Liver (tissue), 9 donors: ENCODE results near the gene SP100. TPM values are rescaled to one million over a fixed set of nuclear protein-coding genes. Genes with fewer than 3 reads are reported as not detected.
"Not testable (repeated sequence)": the region's sequence is repeated elsewhere in the genome, so short reads cannot be mapped to it uniquely, and the experiment has no call there.

Source experiments
- DNase-seq: peaks from one replicate; pipeline ENCODE4 v3.0.0-alpha.2; 2017; ENCODE audit warnings: low spot score
- H3K27ac ChIP-seq, 2 donors: one replicate each; pipeline ENCODE4 v1.7.0; 2013; ENCODE audit warnings: inconsistent platforms in 2 of 2, low read length in 2 of 2, control low read depth in 1 of 2, low read depth in 1 of 2, mild to moderate bottlenecking in 1 of 2
- H3K27me3 ChIP-seq, 4 donors: one replicate each; pipeline versions ENCODE4 v1.6.1 to v1.7.0; 2013; ENCODE audit warnings: low read length in 3 of 4, inconsistent platforms in 1 of 4, mild to moderate bottlenecking in 1 of 4, moderate library complexity in 1 of 4; ENCODE audit not compliant: control insufficient read depth in 4 of 4, insufficient read depth in 4 of 4
- H3K36me3 ChIP-seq, 4 donors: one replicate each; pipeline versions ENCODE4 v1.6.1 to v1.7.0; 2013; ENCODE audit warnings: low read length in 3 of 4, mild to moderate bottlenecking in 3 of 4, low read depth in 1 of 4, moderate library complexity in 1 of 4; ENCODE audit not compliant: control insufficient read depth in 4 of 4, insufficient read depth in 3 of 4
- H3K4me1 ChIP-seq, 4 donors: one replicate each; pipeline versions ENCODE4 v1.6.1 to v1.7.0; 2013; ENCODE audit warnings: low read length in 3 of 4, mild to moderate bottlenecking in 3 of 4, moderate library complexity in 1 of 4; ENCODE audit not compliant: control insufficient read depth in 4 of 4, insufficient read depth in 4 of 4
- H3K4me3 ChIP-seq, 3 donors: one replicate each; pipeline versions ENCODE4 v1.6.1 to v1.7.0; 2013; ENCODE audit warnings: low read length in 3 of 3, control low read depth in 1 of 3, low read depth in 1 of 3, mild to moderate bottlenecking in 1 of 3
- H3K9ac ChIP-seq, 2 donors: one replicate each; pipeline ENCODE4 v1.7.0; 2013; ENCODE audit warnings: low read length in 2 of 2, mild to moderate bottlenecking in 2 of 2, moderate library complexity in 2 of 2, control low read depth in 1 of 2, low read depth in 1 of 2
- H3K9me3 ChIP-seq, 4 donors: one replicate each; pipeline versions ENCODE4 v1.6.1 to v1.7.0; 2013; ENCODE audit warnings: low read length in 3 of 4; ENCODE audit not compliant: control insufficient read depth in 4 of 4
- ATF3 ChIP-seq: IDR thresholded peaks from 2 replicates; pipeline ENCODE4 v1.6.1; 2016; ENCODE audit warnings: antibody characterized with exemption
- CTCF ChIP-seq: fragments of 150-350 bp; IDR thresholded peaks from 2 replicates; pipeline ENCODE4 v1.5.1; 2017; ENCODE audit warnings: improper control_type of control experiment, low read depth, low read length; ENCODE audit not compliant: missing input control
- EGR1 ChIP-seq, 2 donors: IDR thresholded peaks; 2 replicates each; pipeline ENCODE4 v1.6.1; 2016 to 2018; ENCODE audit warnings: antibody characterized with exemption in 2 of 2, low read depth in 2 of 2
- FOXA1 ChIP-seq: IDR thresholded peaks from 2 replicates; pipeline ENCODE4 v1.6.1; 2016; ENCODE audit warnings: antibody characterized with exemption
- FOXA2 ChIP-seq: IDR thresholded peaks from 2 replicates; pipeline ENCODE4 v1.6.1; 2016; ENCODE audit warnings: antibody characterized with exemption
- GABPA ChIP-seq, 2 donors: IDR thresholded peaks in 1 of 2; conservative IDR thresholded peaks in 1 of 2; 2 replicates each; pipeline ENCODE4 v1.6.1; 2016; ENCODE audit warnings: antibody characterized with exemption in 2 of 2, mild to moderate bottlenecking in 1 of 2, moderate library complexity in 1 of 2
- HNF4A ChIP-seq, 2 donors: conservative IDR thresholded peaks; 2 replicates each; pipeline ENCODE4 v1.6.1; 2016; ENCODE audit warnings: antibody characterized with exemption in 2 of 2, mild to moderate bottlenecking in 2 of 2
- HNF4G ChIP-seq: IDR thresholded peaks from 2 replicates; pipeline ENCODE4 v1.6.1; 2016; ENCODE audit warnings: antibody characterized with exemption
- JUND ChIP-seq, 2 donors: IDR thresholded peaks; 2 replicates each; pipeline ENCODE4 v1.6.1; 2016; ENCODE audit warnings: antibody characterized with exemption in 2 of 2
- MAX ChIP-seq: IDR thresholded peaks from 2 replicates; pipeline ENCODE4 v1.6.1; 2016; ENCODE audit warnings: antibody characterized with exemption
- NR2F2 ChIP-seq: IDR thresholded peaks from 2 replicates; pipeline ENCODE4 v1.6.1; 2016; ENCODE audit warnings: antibody characterized with exemption
- RAD21 ChIP-seq, 2 donors: IDR thresholded peaks; 2 replicates each; pipeline ENCODE4 v1.6.1; 2016; ENCODE audit warnings: antibody characterized with exemption in 2 of 2, mild to moderate bottlenecking in 2 of 2
- REST ChIP-seq: IDR thresholded peaks from 2 replicates; pipeline ENCODE4 v1.6.1; 2016; ENCODE audit warnings: antibody characterized with exemption, mild to moderate bottlenecking
- RXRA ChIP-seq, 2 donors: IDR thresholded peaks; 2 replicates each; pipeline ENCODE4 v1.6.1; 2017 to 2018; ENCODE audit warnings: antibody characterized with exemption in 2 of 2, mild to moderate bottlenecking in 1 of 2
- SP1 ChIP-seq: IDR thresholded peaks from 2 replicates; pipeline ENCODE4 v1.6.1; 2018; ENCODE audit warnings: antibody characterized with exemption, mild to moderate bottlenecking
- TAF1 ChIP-seq: conservative IDR thresholded peaks from 2 replicates; pipeline ENCODE4 v1.6.1; 2016; ENCODE audit warnings: antibody characterized with exemption, mild to moderate bottlenecking
- YY1 ChIP-seq: IDR thresholded peaks from 2 replicates; pipeline ENCODE4 v1.6.1; 2016; ENCODE audit warnings: antibody characterized with exemption, mild to moderate bottlenecking
- ZBTB33 ChIP-seq: IDR thresholded peaks from 2 replicates; pipeline ENCODE4 v1.6.1; 2016; ENCODE audit warnings: antibody characterized with exemption
- WGBS: extraction: QIAGEN DNeasy Blood & Tissue Kit; methylation state at CpG from one replicate; pipeline ENCODE4 v1.1.7; 2013; 5-methylcytosine and 5-hydroxymethylcytosine counted together
- polyA plus RNA-seq, 2 donors: library from polyadenylated mRNA; stranded (reverse) in 1 of 2; unstranded in 1 of 2; fragments of 200-250 nt in 1 of 2; fragments of >200 nt in 1 of 2; fragmentation: Nextera tagmentation in 1 of 2; extraction: Ambion mirVana in 1 of 2; gene quantifications; one replicate each; pipeline versions ENCODE4 v1.2.1 to v1.2.3, GENCODE V29; 2013 to 2015
- total RNA-seq, 2 donors: library from RNA; depleted of rRNA; stranded (reverse); fragments of >200 nt; gene quantifications; one replicate each; pipeline ENCODE4 v1.2.3, GENCODE V29; 2014
- donor health status: healthy.
- donor health status: healthy.
- donor health status: healthy.
- donor health status: healthy.
- donor health status: healthy.

The SP100 gene
- total and polyA plus RNA-seq, 4 donors: 21.9 to 45.5 (median 33.1) TPM

GRCh38 chr2:230405824-230406223 lies 10.2 kb upstream of the SP100 start (continued):
- no peak for TF ChIP-seq RXRA (IDR thresholded peaks at IDR 0.05)

- Histone ChIP-seq H3K4me1 (peaks cover 3 to 18% (median 11%) of the 10 kb centered on the region in 4 donors), H3K27ac (peak overlapping the region; percentile 10 to 67), H3K36me3 (peaks cover 1 to 7% (median 4%) of the 10 kb centered on the region in 4 donors), H3K9ac (no peak overlapping the region), H3K9me3 (no peaks in the 10 kb centered on the region), H3K4me3 (no peak overlapping the region), H3K27me3 (no peaks in the 10 kb centered on the region)
- TF ChIP-seq RAD21 (IDR thresholded peaks at IDR 0.05) (peak in 1 of 2 donors; percentile 12), RXRA (IDR thresholded peaks at IDR 0.05) (peak in 1 of 2 donors; percentile 20), SP1 (no peak), FOXA1 (no peak), NR2F2 (peak; percentile 82), HNF4G (no peak), GABPA (IDR thresholded peaks at IDR 0.05 in 1 of 2, conservative IDR thresholded peaks at IDR 0.05 in 1 of 2) (peak in 1 of 2 donors; percentile 45), HNF4A (conservative IDR thresholded peaks at IDR 0.05) (no peak), REST (no peak), ZBTB33 (no peak), EGR1 (IDR thresholded peaks at IDR 0.05; ENCODE audit: low read depth in 2 of 2) (no peak), CTCF (no peak), TAF1 (no peak), FOXA2 (no peak), MAX (no peak), JUND (IDR thresholded peaks at IDR 0.05) (peak in 1 of 2 donors; percentile 18), YY1 (no peak), ATF3 (no peak)
- WGBS: 63% methylated on average over 3 of the region's 3 CpGs
- DNase-seq: no peak
Measured at GRCh38 chr2:230408244-230408842, 7.7 kb upstream of the SP100 start.

GRCh38 chr2:230409316-230409715 lies 6.7 kb upstream of the SP100 start:
- H3K36me3 ChIP-seq, H3K9me3 ChIP-seq, H3K4me3 ChIP-seq, H3K27me3 ChIP-seq, H3K9ac ChIP-seq, DNase-seq: not testable (repeated sequence)
- 57% methylated on average over 2 of the region's 2 CpGs for WGBS
- peaks cover 3 to 18% (median 11%) of the 10 kb centered on the region in 4 donors for H3K4me1 ChIP-seq
- peak overlapping the region; percentile 10 to 67 for H3K27ac ChIP-seq
